Glomerular endothelial cell (primary cell): ENCODE measurements around the gene KSR2. TPM values are rescaled to one million over a fixed set of nuclear protein-coding genes. Genes with fewer than 3 reads are reported as not detected.

Experiments
- DNase-seq: peaks from one replicate; pipeline ENCODE4 v3.0.0-alpha.2; 2011; ENCODE audit warnings: low read depth, low spot score; ENCODE audit errors: extremely low read depth
- total RNA-seq: library from RNA; depleted of rRNA; stranded (reverse); fragments of >200 nt; gene quantifications from 2 replicates; pipeline ENCODE4 v1.2.3, GENCODE V29; 2015

The KSR2 gene
- total RNA-seq, 1 donor from 2014 or later = 1.3 TPM

- no peak for DNase-seq
Measured at GRCh38 chr12:117514016-117514415, 454.8 kb downstream of the KSR2 start.

GRCh38 chr12:117513353-117513752 lies 455.4 kb downstream of the KSR2 start:
- DNase-seq = no peak

- DNase-seq = no peak
Measured at GRCh38 chr12:117508468-117508867, 460.3 kb downstream of the KSR2 start.

- DNase-seq = no peak
Measured at GRCh38 chr12:117507548-117507947, 461.2 kb downstream of the KSR2 start.

GRCh38 chr12:117506333-117506732 lies 462.5 kb downstream of the KSR2 start:
- no peak for DNase-seq

GRCh38 chr12:117502633-117503032 lies 466.2 kb downstream of the KSR2 start:
- no peak for DNase-seq

GRCh38 chr12:117502233-117502632 lies 466.6 kb downstream of the KSR2 start:
- no peak for DNase-seq

- no peak for DNase-seq
Measured at GRCh38 chr12:117501076-117501869, 467.5 kb downstream of the KSR2 start.

- no peak for DNase-seq
Measured at GRCh38 chr12:117499759-117500485, 468.9 kb downstream of the KSR2 start.

- no peak for DNase-seq
Measured at GRCh38 chr12:117498880-117499279, 469.9 kb downstream of the KSR2 start.

- DNase-seq = no peak
Measured at GRCh38 chr12:117498256-117498655, 470.5 kb downstream of the KSR2 start.

- DNase-seq = no peak
Measured at GRCh38 chr12:117497407-117497806, 471.4 kb downstream of the KSR2 start.

- no peak for DNase-seq
Measured at GRCh38 chr12:117494833-117495655, 473.7 kb downstream of the KSR2 start.

GRCh38 chr12:117491711-117492110 lies 477.1 kb downstream of the KSR2 start:
- no peak for DNase-seq

- no peak for DNase-seq
Measured at GRCh38 chr12:117490130-117490529, 478.7 kb downstream of the KSR2 start.

- no peak for DNase-seq
Measured at GRCh38 chr12:117489671-117490070, 479.1 kb downstream of the KSR2 start.

- no peak for DNase-seq
Measured at GRCh38 chr12:117486840-117487659, 481.7 kb downstream of the KSR2 start.

GRCh38 chr12:117485984-117486839 lies 482.6 kb downstream of the KSR2 start:
- no peak for DNase-seq

- DNase-seq = no peak
Measured at GRCh38 chr12:117484901-117485300, 483.9 kb downstream of the KSR2 start.
